Fibroblast of skin of back (primary cell): ENCODE results near the gene FHL1.
"Not testable (repeated sequence)": the region's sequence is repeated elsewhere in the genome, so short reads cannot be mapped to it uniquely, and the experiment has no call there.

ENCODE experiments used
- DNase-seq: peaks from one replicate; pipeline ENCODE4 v3.0.0-alpha.2; 2013

Gene FHL1

GRCh38 chrX:136147976-136148375 is 643 bp downstream of the FHL1 start:
- no peak for DNase-seq

- DNase-seq: no peak
Measured at GRCh38 chrX:136148391-136148790, 1.1 kb downstream of the FHL1 start.

- no peak for DNase-seq
Measured at GRCh38 chrX:136154998-136155397, 7.7 kb downstream of the FHL1 start.

GRCh38 chrX:136156560-136157117 is 9.3 kb downstream of the FHL1 start:
- no peak for DNase-seq

GRCh38 chrX:136157187-136157586 is 9.9 kb downstream of the FHL1 start:
- no peak for DNase-seq

GRCh38 chrX:136158685-136159084 is 11.4 kb downstream of the FHL1 start:
- DNase-seq: no peak

GRCh38 chrX:136159611-136160025 is 12.3 kb downstream of the FHL1 start:
- no peak for DNase-seq

GRCh38 chrX:136162827-136163570 is 15.7 kb downstream of the FHL1 start:
- peak; percentile 66 for DNase-seq

GRCh38 chrX:136163689-136164088 is 16.4 kb downstream of the FHL1 start:
- peak; percentile 87 for DNase-seq

- DNase-seq: no peak
Measured at GRCh38 chrX:136165406-136165805, 18.1 kb downstream of the FHL1 start.

- DNase-seq: peak; percentile 53
Measured at GRCh38 chrX:136166221-136166855, 19.0 kb downstream of the FHL1 start.

GRCh38 chrX:136167989-136168388 is 20.7 kb downstream of the FHL1 start:
- not testable (repeated sequence) for DNase-seq

- peak; percentile 95 for DNase-seq
Measured at GRCh38 chrX:136168929-136169735, 21.8 kb downstream of the FHL1 start.

GRCh38 chrX:136170139-136170800 is 22.9 kb downstream of the FHL1 start:
- DNase-seq: peak; percentile 45

GRCh38 chrX:136171420-136171819 is 24.1 kb downstream of the FHL1 start:
- DNase-seq: no peak

GRCh38 chrX:136176399-136176825 is 29.1 kb downstream of the FHL1 start:
- peak; percentile 90 for DNase-seq

- no peak for DNase-seq
Measured at GRCh38 chrX:136179133-136179532, 31.8 kb downstream of the FHL1 start.

GRCh38 chrX:136182414-136182813 is 35.1 kb downstream of the FHL1 start:
- DNase-seq: no peak

GRCh38 chrX:136183172-136183571 is 35.8 kb downstream of the FHL1 start:
- no peak for DNase-seq

GRCh38 chrX:136183917-136184316 is 36.6 kb downstream of the FHL1 start:
- no peak for DNase-seq

- DNase-seq: peak; percentile 73
Measured at GRCh38 chrX:136185401-136186022, 38.2 kb downstream of the FHL1 start.

- DNase-seq: no peak
Measured at GRCh38 chrX:136186023-136186413, 38.7 kb downstream of the FHL1 start.
